HepG2 (cell line): ENCODE data around the gene PLS1. TPM values are rescaled to one million over a fixed set of nuclear protein-coding genes. Genes with fewer than 3 reads are reported as not detected.
A peak's percentile ranks its signal among the peaks of the same experiment; 100 is the strongest.

Experiments used
- ATF6 ChIP-seq: sonication (generic); formaldehyde crosslinking; conservative IDR thresholded peaks from 2 replicates; pipeline ENCODE4 v1.4.0; 2020; ENCODE audit warnings: missing genetic modification reagents
- CAMTA2 ChIP-seq: sonication (generic); formaldehyde crosslinking; IDR thresholded peaks from 2 replicates; pipeline ENCODE4 v1.4.0; 2020; ENCODE audit warnings: mild to moderate bottlenecking, missing genetic modification reagents, borderline replicate concordance
- CHCHD3 ChIP-seq: sonication (generic); formaldehyde crosslinking; IDR thresholded peaks from 2 replicates; pipeline ENCODE4 v1.8.0; 2022; ENCODE audit warnings: mild to moderate bottlenecking, missing genetic modification reagents, moderate library complexity
- DMAP1 ChIP-seq: IDR thresholded peaks from 2 replicates; pipeline ENCODE4 v1.6.1; 2016
- ELF4 ChIP-seq: sonication (generic); formaldehyde crosslinking; IDR thresholded peaks from 2 replicates; pipeline ENCODE4 v1.5.0; 2020; ENCODE audit warnings: missing genetic modification reagents, mild to moderate bottlenecking, moderate library complexity, borderline replicate concordance
- HDAC6 ChIP-seq: fragments of 200-600 bp; sonication (generic); IDR thresholded peaks from 2 replicates; pipeline ENCODE4 v1.7.0; 2017; ENCODE audit warnings: mild to moderate bottlenecking, antibody characterized with exemption, low read length, low read depth
- KDM6A ChIP-seq: IDR thresholded peaks from 2 replicates; pipeline ENCODE4 v1.6.1; 2016; ENCODE audit warnings: low read depth
- KMT2A ChIP-seq: sonication (generic); formaldehyde crosslinking; IDR thresholded peaks from 2 replicates; pipeline ENCODE4 v1.4.0; 2020; ENCODE audit warnings: missing genetic modification reagents
- MBD4 ChIP-seq: IDR thresholded peaks from 2 replicates; pipeline ENCODE4 v1.6.1; 2012; ENCODE audit warnings: low read length, inconsistent platforms, borderline replicate concordance
- NAIF1 ChIP-seq: sonication (generic); formaldehyde crosslinking; IDR thresholded peaks from 2 replicates; pipeline ENCODE4 v1.5.0; 2020; ENCODE audit warnings: mild to moderate bottlenecking, missing genetic modification reagents, borderline replicate concordance
- ONECUT2 ChIP-seq: sonication (generic); formaldehyde crosslinking; IDR thresholded peaks from 2 replicates; pipeline ENCODE4 v1.4.0; 2020; ENCODE audit warnings: missing genetic modification reagents
- PRDM15 ChIP-seq: sonication (generic); formaldehyde crosslinking; IDR thresholded peaks from 2 replicates; pipeline ENCODE4 v1.4.0; 2020; ENCODE audit warnings: missing genetic modification reagents
- SOX5 ChIP-seq: IDR thresholded peaks from 2 replicates; pipeline ENCODE4 v1.6.1; 2016; ENCODE audit warnings: borderline replicate concordance
- SSRP1 ChIP-seq: IDR thresholded peaks from 2 replicates; pipeline ENCODE4 v1.6.1; 2016; ENCODE audit warnings: control low read depth
- ZBTB1 ChIP-seq: sonication (generic); formaldehyde crosslinking; IDR thresholded peaks from 2 replicates; pipeline ENCODE4 v1.4.0; 2020; ENCODE audit warnings: missing genetic modification reagents, borderline replicate concordance
- ZFYVE20 ChIP-seq: sonication (generic); formaldehyde crosslinking; IDR thresholded peaks from 2 replicates; pipeline ENCODE4 v1.8.0; 2023; ENCODE audit warnings: low read depth, mild to moderate bottlenecking, moderate library complexity, missing genetic modification reagents, borderline replicate concordance
- ZNF10 ChIP-seq: sonication (generic); formaldehyde crosslinking; IDR thresholded peaks from 2 replicates; pipeline ENCODE4 v1.4.0; 2020; ENCODE audit warnings: mild to moderate bottlenecking, low read depth, missing genetic modification reagents, borderline replicate concordance
- ZNF207 ChIP-seq: fragments of 450-650 bp; IDR thresholded peaks from 2 replicates; pipeline ENCODE4 v1.6.1; 2016; ENCODE audit warnings: antibody characterized with exemption, borderline replicate concordance
- ZNF292 ChIP-seq: sonication (generic); formaldehyde crosslinking; IDR thresholded peaks from 2 replicates; pipeline ENCODE4 v1.8.1; 2022; ENCODE audit warnings: mild to moderate bottlenecking, low read depth, missing genetic modification reagents, borderline replicate concordance
- ZNF484 ChIP-seq: sonication (generic); formaldehyde crosslinking; IDR thresholded peaks from 2 replicates; pipeline ENCODE4 v1.5.1; 2020; ENCODE audit warnings: mild to moderate bottlenecking, low read depth, missing genetic modification reagents, borderline replicate concordance
- ZNF549 ChIP-seq: sonication (generic); formaldehyde crosslinking; IDR thresholded peaks from 2 replicates; pipeline ENCODE4 v1.5.0; 2020; ENCODE audit warnings: missing genetic modification reagents
- polyA plus RNA-seq, 8 experiments: library from polyadenylated mRNA; depleted of rRNA in 3 of 8; stranded (reverse) in 7 of 8; unstranded in 1 of 8; fragments of >200 nt; fragmentation: Illumina TruSeq in 4 of 8; extraction: Trizol in 4 of 8; gene quantifications; 2 replicates each; pipeline versions ENCODE4 v1.2.1 to v1.2.3, GENCODE V29; 2011 to 2016; ENCODE audit warnings: low read depth in 4 of 8, missing spikeins in 1 of 8, mixed read lengths in 1 of 8; ENCODE audit not compliant: insufficient read depth in 1 of 8
- total RNA-seq, 5 experiments: library from RNA; depleted of rRNA; stranded (reverse); fragments of >200 nt; fragmentation: Illumina TruSeq; extraction: Trizol; gene quantifications; 2 replicates each; pipeline ENCODE4 v1.2.3, GENCODE V29; 2016; ENCODE audit warnings: low read depth in 1 of 5
- TF ChIP-seq, protein P1 (sequence below): sonication (generic); formaldehyde crosslinking; IDR thresholded peaks from 2 replicates; pipeline ENCODE4 v1.8.0; 2022; ENCODE audit warnings: missing genetic modification reagents, mild to moderate bottlenecking, borderline replicate concordance
- TF ChIP-seq, protein P2 (sequence below): sonication (generic); formaldehyde crosslinking; IDR thresholded peaks from 2 replicates; pipeline ENCODE4 v1.4.0; 2020; ENCODE audit warnings: missing genetic modification reagents

The PLS1 gene
- total and polyA plus RNA-seq, 2 of the 13 experiments (the other 11 are each of a cell fraction or from before 2014, with no cell fraction given) = 11.2 to 21.1 TPM

DNA sequence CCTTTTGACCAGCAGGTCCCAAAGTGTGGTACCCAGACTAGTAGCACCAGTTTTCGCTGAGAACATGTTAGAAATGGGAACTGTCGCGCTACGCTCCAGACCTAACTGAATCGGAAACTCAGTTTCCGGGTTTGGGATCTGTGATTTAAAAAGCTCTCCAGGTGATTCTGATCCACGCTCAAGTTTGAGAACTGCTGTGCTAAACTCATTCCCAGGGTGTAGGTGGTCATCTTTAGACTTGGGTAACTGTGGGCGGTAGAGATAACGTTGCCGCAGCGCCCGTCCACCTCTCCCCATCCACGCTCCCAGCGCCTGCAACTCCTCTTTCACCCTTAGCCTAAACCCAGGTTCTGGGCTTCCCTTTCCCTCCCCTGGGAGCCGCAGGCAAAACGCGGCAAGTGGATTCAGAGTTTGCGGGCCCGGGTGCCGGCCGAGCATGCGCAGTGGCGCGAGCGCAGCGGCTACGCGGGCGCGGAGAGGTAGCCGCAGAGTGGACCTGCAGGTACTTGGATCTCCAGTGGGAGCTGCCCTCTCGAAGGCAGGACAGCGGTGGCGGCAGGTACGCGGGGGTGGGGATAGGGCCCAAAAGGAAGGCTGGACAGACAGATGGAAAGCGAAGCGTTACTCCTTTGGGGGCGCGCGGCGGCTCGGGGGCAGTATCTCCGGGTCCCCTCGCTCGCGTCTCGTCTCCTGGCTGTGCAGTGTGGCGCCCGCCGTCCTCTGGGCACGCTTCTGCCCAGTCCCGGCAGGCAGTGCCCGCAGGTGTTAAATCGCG is at the start of gene PLS1 (continued):
- TF ChIP-seq NAIF1 (CRISPR knock-in tag) (peak; percentile 96), ZNF292 (peak; percentile 96), DMAP1 (CRISPR knock-in tag) (peak; percentile 75; the same call in 1 of the 2 replicates), ATF6 (CRISPR knock-in tag) (no peak), ZNF549 (CRISPR knock-in tag) (no peak), ZBTB1 (no peak), ZFYVE20 (no peak), ZNF484 (CRISPR knock-in tag) (no peak), SOX5 (CRISPR knock-in tag) (no peak), ZNF10 (CRISPR knock-in tag) (no peak), CHCHD3 (no peak), ZNF207 (no peak), SSRP1 (no peak), KMT2A (CRISPR knock-in tag) (peak; percentile 92), KDM6A (CRISPR knock-in tag) (no peak), ELF4 (peak; percentile 20; the same call in 1 of the 2 replicates), ONECUT2 (CRISPR knock-in tag) (no peak), MBD4 (no peak), PRDM15 (CRISPR knock-in tag) (peak; percentile 100), CAMTA2 (CRISPR knock-in tag) (peak; percentile 41; the same call in 1 of the 2 replicates), HDAC6 (no peak)
- TF ChIP-seq, protein P1, sequence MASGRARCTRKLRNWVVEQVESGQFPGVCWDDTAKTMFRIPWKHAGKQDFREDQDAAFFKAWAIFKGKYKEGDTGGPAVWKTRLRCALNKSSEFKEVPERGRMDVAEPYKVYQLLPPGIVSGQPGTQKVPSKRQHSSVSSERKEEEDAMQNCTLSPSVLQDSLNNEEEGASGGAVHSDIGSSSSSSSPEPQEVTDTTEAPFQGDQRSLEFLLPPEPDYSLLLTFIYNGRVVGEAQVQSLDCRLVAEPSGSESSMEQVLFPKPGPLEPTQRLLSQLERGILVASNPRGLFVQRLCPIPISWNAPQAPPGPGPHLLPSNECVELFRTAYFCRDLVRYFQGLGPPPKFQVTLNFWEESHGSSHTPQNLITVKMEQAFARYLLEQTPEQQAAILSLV (CRISPR knock-in tag) = peak; percentile 66; the same call in 1 of the 2 replicates
- TF ChIP-seq, protein P2, sequence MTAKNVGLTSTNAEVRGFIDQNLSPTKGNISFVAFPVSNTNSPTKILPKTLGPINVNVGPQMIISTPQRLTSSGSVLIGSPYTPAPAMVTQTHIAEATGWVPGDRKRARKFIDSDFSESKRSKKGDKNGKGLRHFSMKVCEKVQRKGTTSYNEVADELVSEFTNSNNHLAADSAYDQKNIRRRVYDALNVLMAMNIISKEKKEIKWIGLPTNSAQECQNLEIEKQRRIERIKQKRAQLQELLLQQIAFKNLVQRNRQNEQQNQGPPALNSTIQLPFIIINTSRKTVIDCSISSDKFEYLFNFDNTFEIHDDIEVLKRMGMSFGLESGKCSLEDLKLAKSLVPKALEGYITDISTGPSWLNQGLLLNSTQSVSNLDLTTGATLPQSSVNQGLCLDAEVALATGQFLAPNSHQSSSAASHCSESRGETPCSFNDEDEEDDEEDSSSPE (CRISPR knock-in tag) = peak; percentile 92
